Right hindlimb (tissue), 1 donor: ENCODE results near the gene CTDP1.
A peak's percentile ranks its signal among the peaks of the same experiment; 100 is the strongest.
"Not testable (repeated sequence)": the region's sequence is repeated elsewhere in the genome, so short reads cannot be mapped to it uniquely, and the experiment has no call there.

Experiments used
- DNase-seq: peaks from one replicate; pipeline ENCODE4 v3.0.0-alpha.2; 2018

CTDP1 gene

DNA sequence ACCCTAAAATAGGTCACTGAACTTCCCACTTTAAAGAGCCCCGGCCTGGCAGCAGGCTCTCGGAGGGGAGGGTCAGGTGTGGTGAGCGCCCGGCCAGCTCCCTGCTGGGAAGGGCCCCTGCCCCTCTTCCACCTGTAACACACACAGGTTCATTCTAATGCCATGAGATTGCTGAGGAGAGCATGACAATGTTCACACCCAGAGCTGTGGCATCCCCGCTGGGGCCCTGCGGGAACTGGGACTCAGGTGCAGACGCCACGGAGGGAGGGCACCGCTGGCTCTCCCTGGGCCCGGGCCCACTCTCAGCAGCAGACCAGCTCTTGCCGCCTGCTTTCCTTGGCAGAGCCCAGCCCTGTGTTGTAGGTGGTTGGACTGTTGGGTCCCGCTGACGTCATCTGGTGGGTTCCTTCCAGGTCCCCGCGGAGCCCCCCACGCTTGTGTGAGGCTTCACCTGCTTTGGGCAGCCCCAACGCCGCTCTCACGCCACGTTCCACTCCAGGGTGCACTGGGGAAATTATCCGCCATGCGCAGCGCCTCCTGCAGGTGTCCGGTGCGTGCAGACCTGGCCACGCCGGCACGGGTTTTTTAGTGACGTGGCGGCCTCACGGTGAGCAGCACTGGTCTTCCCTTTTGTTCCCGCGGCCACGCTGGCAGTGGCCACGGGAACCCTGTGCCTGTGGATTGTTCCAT lies 67.7 kb downstream of the CTDP1 start:
- DNase-seq = no peak

DNA sequence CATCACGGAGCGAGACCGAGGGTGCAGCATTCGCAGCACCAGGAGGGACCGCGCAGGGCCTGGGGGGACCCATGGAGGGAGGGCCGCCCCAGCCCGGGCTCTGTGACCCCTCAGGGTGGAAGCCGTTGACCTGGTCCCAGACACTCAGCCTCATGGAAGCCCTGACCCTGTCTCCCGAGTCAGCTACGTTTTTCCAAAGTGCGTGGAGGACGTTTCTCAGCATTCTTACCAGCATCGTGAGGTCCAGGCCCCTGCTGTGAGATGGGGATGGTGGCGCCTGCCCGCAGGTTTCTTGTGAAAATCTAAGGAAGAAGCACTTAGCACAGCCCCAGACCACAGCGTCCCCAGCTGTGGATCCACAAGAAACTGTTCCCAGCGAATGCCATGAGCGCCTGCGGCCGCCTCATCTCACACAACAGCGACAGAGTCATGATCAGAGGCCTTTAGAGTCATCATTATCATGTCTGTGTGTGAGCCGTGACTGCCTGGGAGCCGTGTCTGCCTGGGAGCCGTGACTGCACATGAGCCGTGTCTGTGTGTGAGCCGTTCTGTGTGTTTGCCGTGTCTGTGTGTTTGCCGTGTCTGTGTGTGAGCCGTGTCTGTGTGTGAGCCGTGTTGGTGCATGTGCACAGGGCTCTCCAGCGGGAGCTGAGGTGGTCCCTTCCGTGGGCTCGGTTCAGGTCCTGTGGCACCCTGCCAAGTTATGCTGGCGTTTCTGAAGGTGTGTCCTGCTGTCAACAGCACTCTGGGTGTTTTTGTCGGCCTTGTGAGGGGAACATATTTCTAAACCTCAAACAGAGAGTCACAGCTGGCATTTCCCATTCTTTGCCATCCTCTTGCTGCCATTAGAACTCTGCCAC lies 68.9 kb downstream of the CTDP1 start:
- no peak for DNase-seq

DNA sequence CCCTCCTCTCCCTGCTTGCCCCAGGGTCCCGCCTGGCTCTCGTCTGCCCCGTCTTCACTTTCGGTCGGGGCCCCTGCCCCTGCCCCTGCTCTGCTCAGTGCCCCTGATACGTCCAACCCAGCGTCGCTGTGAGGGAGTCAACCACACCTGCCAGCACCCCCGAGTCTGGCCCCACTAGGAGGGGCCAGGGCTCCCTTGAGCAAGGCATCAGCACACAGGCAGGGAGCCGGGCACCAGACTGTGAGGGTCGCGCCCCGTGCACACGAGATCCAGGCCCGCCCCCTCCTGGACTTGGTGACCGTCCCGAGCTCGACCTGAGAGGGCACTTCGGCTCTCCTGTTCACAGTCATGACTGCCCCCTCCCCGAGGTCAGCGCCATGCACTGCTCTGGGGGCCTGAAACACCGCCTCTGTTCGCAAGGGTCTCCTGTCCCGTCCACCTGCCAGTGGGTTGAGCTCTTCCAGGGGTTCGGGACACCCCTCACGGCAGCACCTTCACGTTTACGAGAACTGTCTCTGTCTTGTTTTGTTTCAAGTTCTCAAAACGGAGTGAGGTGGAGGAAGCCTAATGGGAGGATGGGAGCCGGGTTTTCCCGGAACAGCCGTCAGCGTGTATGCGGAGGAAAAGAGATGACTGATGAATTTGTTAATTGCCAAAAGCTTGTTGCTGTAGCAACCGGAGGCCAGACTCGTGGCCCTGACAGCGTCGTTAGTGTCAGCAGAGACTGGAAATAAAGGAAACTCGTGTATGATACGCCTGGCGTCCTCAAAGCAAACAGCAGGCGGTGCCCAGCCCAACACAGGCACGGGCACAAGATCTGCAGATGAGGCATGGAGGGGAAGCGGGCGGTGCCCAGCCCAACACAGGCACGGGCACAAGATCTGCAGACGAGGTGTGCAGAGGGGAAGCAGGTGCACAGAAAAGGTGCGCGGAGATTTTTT lies 69.9 kb downstream of the CTDP1 start:
- peak; percentile 15 for DNase-seq

GRCh38 chr18:79750980-79751571 lies 71.5 kb downstream of the CTDP1 start:
- DNase-seq = peak; percentile 16

DNA sequence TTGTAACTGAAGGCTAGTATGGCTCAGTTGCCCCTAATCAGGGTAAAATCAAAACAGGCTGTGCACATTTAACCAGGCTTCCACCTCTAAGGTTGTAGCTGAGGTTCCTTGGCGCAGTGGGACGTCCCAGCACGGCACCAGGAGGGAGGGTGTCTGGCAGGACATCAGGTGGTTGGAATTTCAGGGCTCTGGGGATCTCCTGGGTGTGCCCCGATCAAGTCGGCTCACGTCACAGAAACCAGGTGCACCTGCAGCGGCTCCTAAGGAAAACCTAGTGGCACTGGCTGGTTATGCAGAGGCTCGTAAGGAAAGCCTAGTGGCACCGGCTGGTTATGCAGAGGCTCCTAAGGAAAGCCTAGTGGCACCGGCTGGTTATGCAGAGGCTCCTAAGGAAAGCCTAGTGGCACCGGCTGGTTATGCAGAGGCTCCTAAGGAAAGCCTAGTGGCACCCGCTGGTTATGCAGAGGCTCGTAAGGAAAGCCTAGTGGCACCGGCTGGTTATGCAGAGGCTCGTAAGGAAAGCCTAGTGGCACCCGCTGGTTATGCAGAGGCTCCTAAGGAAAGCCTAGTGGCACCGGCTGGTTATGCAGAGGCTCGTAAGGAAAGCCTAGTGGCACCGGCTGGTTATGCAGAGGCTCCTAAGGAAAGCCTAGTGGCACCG lies 72.4 kb downstream of the CTDP1 start:
- peak; percentile 1 for DNase-seq

GRCh38 chr18:79752946-79753345 lies 73.3 kb downstream of the CTDP1 start:
- DNase-seq = not testable (repeated sequence)

GRCh38 chr18:79753391-79753851 lies 73.8 kb downstream of the CTDP1 start:
- DNase-seq = peak; percentile 11

GRCh38 chr18:79754022-79754761 lies 74.6 kb downstream of the CTDP1 start:
- DNase-seq = peak; percentile 9

DNA sequence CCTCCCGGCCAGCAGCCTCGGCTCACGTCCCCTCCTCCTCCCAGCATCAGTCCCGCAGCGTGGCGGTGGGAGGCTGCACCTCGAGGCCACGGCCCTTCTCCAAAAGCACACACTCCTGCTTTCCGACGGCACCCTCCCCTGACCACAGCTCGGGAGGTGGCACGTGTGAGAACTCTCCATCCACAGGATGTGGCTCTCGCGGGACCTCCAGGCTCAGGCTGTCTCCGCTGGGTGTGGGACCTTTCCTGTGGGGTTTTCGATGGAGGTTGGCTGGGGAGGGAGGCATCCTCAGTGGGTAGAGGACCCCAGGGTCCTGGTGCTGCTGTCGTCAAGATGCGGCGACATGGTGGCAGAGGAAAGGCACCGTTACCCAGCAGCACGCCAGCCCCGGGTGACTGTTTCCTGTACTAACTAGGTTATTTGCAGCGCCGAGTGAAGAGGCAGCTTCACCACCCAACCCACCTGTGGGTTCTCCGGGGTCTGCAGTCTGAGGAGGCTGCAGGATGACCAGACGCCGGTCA lies 75.3 kb downstream of the CTDP1 start:
- DNase-seq = no peak

DNA sequence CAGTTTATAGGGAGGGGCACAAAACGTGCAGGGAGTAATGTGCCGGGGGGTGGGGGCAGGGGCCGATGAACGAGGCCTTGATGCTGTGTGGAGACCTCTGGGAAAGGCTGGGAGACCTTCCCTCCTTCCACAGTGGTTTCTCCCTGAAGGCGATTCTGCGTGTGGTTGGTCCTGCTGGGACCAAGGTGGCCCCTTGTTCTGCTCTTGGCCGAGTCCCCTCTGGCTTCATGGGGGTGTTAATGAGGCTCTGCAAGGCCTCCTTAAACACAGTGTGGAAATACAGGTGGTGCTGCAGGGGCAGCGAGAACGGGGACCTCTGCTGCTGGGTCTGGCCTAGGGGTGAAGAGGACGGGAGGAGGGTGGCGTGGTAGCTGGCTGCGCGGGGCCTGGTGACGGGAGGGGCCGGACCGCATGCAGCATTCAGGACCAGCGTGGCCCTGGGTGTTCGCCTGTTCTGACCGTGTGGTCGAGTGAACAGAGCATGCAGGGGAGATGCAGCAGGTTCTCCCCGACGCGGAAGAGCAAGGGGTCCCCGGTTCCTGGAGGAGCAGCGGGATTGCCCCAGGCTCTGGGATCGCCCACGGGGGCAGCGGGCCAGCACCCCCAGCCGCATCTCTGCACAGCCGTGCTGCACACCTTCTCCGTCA lies 76.0 kb downstream of the CTDP1 start:
- peak; percentile 8 for DNase-seq

DNA sequence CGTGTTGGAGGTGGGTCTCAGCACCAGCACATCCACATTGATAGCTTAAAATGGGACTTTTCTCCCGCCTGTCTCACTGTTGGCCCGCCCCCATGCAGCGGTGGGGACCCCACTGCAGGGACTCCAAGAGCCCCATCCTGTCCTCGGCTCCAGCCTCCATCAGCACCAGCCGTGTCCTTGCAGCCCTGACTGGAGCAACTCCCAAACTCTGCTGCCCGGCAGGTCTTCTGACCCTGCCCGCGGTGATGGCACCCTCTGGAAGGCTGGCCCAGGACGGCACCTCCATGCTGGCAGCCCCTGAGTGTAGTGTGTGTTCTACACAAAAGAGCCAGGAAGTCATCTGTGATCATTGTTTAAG lies 76.5 kb downstream of the CTDP1 start:
- no peak for DNase-seq

DNA sequence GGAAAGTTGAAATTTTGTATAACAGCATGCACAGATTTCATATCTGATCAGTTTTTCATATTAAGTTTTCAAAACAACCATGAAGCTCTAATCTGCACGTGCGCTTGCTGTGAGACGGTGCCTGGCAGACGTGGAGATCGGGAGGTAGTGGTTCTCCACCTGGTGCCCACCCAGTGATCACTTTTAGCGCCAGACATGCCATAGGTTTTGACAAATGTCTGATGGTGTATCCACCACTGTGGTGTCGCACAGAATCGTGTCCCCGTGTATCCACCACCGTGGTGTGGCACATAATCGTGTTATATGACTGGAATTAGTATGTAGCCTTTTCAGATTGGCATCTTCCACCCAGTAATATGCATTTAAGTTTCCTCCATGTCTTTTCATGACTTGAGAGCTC lies 77.2 kb downstream of the CTDP1 start:
- no peak for DNase-seq

DNA sequence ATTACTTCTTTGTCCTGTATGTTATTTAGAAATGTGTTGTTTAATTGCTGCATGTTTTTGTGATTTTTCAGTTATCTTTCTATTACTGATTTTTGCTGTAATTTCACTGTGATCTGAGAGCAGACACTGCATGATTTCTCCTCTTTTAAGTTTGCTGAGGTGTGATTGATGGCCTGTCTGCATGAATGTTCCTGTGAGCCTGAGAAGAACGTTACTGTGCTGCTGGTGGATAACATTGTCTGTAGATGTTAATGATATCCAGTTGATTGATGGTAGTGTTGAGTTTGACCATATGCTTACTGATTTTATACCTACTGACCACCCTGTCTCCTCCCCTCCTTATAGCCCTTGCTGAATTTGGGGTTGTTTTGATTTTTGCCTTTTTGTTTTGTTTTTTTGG lies 80.7 kb downstream of the CTDP1 start:
- no peak for DNase-seq

DNA sequence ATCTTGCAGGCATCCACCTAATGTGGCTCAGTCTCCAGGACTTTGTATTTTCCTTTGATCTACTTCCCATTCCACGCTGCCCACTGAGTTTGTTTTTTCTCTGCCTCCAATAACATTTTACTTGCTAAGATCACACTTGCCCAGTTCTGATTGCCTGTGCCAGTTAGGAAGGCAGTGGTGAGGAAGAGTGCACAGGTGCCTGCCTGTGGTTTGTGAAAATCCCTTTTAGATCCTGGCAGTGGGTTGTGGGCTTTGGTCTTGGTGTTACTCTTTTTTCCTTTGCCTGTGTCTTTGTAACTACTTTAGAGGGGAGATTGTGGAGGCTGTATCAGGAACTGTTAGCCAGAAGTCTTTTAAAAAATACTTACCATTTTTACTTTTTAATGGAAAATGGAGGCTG lies 81.3 kb downstream of the CTDP1 start:
- DNase-seq = no peak

DNA sequence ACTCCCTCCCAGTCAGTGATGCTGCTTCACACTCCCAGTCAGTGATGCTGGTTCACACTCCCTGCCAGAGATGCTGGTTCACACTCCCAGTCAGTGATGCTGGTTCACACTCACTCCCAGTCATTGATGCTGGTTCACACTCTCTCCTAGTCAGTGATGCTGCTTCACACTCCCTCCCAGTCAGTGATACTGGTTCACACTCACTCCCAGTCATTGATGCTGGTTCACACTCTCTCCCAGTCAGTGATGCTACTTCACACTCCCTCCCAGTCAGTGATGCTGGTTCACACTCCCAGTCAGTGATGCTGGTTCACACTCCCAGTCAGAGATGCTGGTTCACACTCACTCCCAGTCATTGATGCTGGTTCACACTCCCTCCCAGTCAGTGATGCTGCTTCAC lies 83.8 kb downstream of the CTDP1 start:
- DNase-seq = peak; percentile 1

GRCh38 chr18:79764131-79764530 lies 84.5 kb downstream of the CTDP1 start:
- peak; percentile 4 for DNase-seq

DNA sequence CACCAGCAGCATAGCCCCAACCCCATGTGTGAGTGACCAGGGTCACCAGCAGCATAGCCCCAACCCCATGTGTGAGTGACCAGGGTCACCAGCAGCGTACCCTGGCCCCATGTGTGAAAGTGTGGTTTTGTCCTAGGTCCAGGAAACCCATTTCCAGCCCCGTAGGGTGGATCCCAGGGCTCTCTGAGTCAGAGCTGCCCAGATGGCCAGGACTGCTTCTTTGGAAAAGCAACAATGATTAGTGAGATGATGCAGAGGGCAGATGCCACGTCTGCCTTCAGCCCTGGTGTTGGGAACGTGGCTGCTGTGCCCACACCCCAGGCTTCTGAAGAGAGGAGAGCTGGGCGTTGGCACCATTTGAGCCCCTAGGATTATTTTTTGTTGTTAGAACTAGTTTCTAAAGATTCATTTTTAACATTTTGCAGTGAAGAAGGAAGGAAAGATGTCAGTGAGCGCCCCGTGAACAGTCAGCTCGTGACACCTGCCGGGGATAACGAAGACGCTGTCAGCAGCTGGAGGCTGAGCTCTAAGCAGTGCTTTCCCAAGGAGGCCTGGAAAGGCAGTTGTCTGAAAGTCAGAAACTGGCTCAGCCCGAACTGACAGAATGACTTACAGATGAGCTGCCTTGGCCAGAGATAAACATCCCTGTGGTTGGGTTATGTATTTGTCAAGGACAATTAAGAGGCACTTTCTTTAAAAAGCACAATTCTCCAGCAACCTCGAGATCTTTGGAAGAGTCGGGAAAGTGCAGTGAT lies 86.1 kb downstream of the CTDP1 start:
- DNase-seq = no peak

- no peak for DNase-seq
Measured at GRCh38 chr18:79766308-79766707, 86.7 kb downstream of the CTDP1 start.

DNA sequence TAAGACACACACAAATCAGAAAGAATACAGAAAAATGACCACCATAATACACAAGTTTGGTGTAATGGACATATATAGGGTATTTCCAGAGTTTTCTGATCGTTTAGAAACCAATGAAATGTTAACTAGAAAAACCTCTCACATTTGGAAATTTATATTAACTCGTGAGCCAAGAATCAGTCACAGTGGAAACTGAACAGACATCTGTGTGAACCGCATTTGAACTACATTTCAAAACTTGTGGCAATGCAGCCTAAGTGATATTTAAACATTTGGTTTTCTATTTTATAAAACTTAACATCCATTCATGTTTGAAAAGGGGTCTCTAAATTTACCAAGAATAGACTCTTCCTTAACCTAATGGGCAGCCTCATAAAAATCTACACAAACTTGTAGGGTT lies 89.1 kb downstream of the CTDP1 start:
- no peak for DNase-seq
